Measurements from ENCODE around the gene TPM3. TPM values are rescaled to one million over a fixed set of nuclear protein-coding genes. Genes with fewer than 3 reads are reported as not detected.
A peak's percentile ranks its signal among the peaks of the same experiment; 100 is the strongest.
"Not testable (repeated sequence)": the region's sequence is repeated elsewhere in the genome, so short reads cannot be mapped to it uniquely, and the experiment has no call there.

Gene TPM3
- polyA plus RNA-seq, 3 donors, result 68.2 to 233 (median 184) TPM

DNA sequence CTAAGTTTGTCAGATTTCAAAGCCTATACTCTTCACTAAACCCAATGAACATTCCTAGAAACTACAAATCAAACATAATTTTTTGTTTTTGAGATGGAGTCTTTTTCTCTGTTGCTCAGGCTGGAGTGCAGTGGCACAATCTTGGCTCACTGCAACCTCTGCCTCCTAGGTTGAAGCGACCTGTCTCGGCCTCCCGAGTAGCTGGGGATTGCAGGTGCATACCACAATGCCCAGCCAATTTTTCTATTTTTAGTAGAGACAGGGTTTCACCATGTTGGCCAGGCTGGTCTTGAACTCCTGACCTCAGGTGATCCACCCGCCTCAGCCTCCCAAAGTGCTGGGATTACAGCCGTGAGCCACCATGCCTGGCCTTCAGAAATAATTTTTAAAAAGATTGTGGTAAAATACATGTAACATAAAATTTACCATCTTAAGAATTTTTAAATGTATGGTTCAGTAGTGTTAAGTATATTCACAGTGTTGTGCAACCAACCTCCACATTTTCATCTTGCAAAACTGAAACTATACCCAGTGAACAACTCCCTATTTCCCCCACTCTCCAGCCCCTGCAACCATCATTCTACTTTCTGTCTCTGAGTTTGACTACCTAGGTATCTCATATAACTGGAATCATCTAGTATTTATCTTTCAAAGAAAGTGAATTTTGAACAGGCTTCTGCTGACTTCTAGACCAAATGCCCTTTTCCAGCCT, 16.9 kb upstream of the TPM3 start:
- 78 to 89% (median 83%) methylated on average over 5 of the region's 5 CpGs for WGBS, 3 donors

DNA sequence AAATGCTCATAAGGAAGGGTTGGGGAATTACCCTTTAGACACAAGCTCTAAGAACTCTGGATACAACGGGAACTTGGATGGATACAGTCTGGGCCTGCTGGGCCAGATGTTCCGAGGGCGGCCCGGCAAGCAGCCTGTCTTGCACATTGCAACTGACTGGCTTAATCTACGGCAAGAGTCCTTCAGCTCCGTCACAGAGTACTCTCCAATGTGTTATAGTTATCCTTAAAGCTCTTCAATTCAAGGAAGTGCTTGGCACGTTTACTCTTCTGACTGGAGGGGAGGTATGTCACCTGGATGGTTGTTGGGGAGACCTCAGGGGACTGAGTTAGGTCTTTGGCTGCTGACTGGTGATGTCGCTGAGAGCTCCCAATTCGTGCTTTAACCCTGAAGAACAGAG, 15.4 kb upstream of the TPM3 start:
- no peak overlapping the region for H3K27ac ChIP-seq (ENCODE audit: low read depth, low read length)
- 89 to 90% (median 89%) methylated on average over 9 of the region's 9 CpGs for WGBS, 3 donors

More for the DNA sequence above, 16.9 kb upstream of the TPM3 start:
- no peak overlapping the region for H3K27ac ChIP-seq (ENCODE audit: low read depth, low read length)

DNA sequence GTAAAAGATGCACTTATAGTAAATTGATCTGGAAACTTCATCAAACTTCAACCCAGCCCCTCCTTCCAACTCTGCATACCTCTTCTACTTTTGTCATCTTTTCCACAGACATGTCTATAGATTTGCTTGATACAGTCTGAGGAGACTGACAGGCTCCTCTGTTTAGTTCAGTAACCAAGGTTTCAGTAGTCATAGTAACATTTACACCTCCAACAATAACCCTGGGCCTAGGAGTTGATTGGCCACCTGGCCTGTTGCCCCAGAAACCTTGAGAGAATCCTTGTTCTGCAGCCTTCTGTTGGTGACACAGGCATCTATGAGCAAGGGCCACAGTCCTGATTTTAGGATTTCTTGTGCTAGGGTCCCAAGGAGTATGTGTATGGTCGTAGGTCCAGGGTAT, 14.3 kb upstream of the TPM3 start, which contains the start of gene CFAP141:
TSS of gene CFAP141 (minus strand) at position 138 of the 400 bp plus-strand sequence. CDS start at position 112, 26 bp downstream.
- 67 to 91% (median 75%) methylated on average over 1 of the region's 1 CpG for WGBS, 3 donors
- no peak within 1 kb of the TSS for H3K27ac ChIP-seq (ENCODE audit: low read depth, low read length)

DNA sequence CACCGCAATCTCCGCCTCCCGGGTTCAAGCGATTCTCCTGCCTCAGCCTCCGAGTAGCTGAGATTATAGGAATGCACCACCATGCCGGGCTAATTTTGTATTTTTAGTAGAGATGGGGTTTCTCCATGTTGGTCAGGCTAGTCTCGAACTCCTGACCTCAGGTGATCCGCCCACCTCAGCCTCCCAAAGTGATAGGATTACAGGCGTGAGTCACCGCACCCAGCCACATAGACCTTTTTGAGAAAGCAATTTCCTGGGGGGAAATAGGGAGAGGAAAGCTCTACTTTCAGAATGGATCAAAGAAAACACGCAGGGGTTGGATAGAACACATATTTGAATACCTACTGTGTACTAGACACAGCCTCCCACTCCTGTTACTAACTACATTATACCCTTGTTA, 13.9 kb upstream of the TPM3 start:
- WGBS, 3 donors, result 94 to 96% (median 94%) methylated on average over 11 of the region's 11 CpGs
- H3K27ac ChIP-seq (ENCODE audit: low read depth, low read length), result not testable (repeated sequence)

DNA sequence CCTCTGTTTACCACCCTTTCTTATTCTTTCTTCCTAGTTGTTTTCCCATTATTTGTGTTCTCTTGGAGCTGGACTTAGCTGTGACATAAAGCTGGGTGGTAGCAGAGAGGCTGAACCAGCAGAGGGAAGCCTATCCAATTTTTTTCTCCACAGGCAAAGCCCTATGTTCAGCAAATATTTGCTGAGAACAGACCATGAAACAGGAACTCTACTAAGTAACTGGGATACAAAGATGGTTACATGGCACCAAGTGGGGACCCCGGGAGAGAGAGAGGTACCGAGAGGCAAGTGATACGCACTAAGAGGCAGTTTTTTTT, 7.6 kb upstream of the TPM3 start:
- WGBS, 3 donors, result 86 to 93% (median 92%) methylated on average over 3 of the region's 3 CpGs
- H3K27ac ChIP-seq (ENCODE audit: low read depth, low read length), result no peak overlapping the region

DNA sequence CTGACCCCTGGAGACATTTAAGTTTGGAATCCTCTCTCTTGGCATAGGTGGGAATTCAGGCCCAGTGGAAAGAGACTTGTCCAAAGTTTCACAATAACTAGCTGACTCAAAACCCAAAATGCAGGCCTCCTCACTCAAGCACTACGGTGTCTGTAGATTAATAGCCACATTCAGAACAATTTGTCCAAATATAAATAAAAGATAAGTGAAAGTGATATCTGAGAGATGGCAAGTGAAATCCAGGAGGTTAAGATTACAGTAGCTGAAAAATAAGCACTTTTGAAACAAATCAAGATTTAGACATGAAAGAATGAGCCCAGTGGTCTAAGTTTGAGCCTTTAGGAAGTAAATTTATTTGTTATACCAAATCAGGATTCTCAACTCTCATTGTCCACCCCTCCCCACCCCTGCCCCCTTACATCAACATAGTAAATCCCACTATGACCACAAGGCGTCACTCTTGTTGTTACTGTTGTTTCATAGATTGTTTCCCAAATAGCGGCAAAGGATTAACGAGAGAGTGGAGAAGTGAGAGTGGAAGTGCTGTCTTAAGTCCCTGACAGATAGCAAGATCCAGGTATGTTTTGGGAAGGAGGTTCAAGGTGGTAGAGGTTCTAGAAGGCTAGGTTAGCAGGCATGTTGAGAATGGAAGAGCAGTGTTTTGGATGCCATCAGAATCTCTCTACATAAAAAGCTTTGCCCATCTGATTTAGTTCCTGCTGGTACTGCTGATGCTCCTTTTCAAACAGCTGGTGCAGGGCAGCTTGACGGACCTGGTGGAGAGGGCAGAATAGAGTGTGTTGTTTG, 7.1 kb upstream of the TPM3 start:
- WGBS, 3 donors, result 1 to 7% (median 7%) methylated on average over 5 of the region's 5 CpGs
- H3K27ac ChIP-seq (ENCODE audit: low read depth, low read length), result no peak overlapping the region

DNA sequence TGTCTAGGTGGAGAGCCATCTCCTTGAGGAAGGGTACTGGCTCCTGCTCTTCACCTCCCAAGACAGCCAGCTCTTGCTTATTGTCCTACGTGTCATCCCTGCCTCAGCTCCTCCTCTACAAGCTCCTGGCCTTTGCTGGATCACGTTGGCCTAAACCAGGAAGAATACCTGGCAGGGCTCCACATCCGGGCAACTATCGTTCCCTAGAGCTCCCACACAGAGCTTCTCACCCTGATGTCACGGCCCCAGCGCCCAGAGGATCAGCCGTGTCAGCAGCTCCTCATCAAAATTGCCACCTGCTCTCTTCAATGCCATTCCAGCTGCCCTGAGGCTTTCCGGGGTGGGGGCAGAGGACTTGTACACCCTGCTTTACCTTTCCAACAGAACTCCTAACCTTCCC, 1.9 kb upstream of the TPM3 start:
- WGBS, 3 donors, result 36 to 68% (median 51%) methylated on average over 8 of the region's 8 CpGs
- no peak overlapping the region for H3K27ac ChIP-seq (ENCODE audit: low read depth, low read length)

DNA sequence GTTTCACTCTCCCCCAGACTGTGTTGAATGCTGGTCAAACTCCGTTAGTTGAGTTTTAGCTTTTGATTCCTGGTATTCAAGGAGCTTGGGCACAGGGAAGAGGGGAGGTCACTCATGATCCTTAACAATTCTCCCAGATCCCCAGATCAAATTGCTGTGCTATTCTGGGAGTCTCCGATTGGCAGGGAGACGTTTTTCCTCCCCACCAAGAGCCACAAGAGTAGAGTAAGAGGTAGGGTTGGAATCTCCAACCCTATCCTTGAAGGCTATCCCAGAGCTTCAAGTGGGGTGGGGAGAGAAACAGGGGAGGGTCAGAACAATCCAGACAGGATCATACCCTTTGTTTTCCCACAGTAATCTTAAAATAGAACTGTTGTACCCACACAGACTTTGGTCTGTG, 576 bp upstream of the TPM3 start:
- 40 to 47% (median 45%) methylated on average over 3 of the region's 3 CpGs for WGBS, 3 donors
- H3K27ac ChIP-seq (ENCODE audit: low read depth, low read length), result no peak overlapping the region

DNA sequence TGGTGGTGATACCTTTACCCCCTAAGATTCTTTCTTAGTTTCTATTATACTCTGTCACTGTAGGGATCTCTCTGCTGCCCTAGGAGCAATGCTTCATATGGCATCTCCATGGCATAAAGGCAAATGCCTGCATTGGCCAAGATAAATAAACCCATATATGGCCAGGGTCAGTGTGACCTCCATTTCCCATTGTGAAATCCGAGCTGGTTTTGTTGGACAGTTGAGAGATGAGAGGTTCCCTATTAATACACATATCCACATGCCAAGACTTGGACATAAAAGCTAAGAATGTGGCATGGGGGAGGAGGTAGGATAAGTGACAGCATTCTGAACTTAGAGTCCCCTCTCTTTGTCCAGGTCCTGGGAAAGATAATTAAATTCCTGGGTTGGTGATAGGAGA, 1.4 kb downstream of the TPM3 start:
- WGBS, 3 donors, result 7 to 32% (median 15%) methylated on average over 1 of the region's 1 CpG
- H3K27ac ChIP-seq (ENCODE audit: low read depth, low read length), result no peak overlapping the region

DNA sequence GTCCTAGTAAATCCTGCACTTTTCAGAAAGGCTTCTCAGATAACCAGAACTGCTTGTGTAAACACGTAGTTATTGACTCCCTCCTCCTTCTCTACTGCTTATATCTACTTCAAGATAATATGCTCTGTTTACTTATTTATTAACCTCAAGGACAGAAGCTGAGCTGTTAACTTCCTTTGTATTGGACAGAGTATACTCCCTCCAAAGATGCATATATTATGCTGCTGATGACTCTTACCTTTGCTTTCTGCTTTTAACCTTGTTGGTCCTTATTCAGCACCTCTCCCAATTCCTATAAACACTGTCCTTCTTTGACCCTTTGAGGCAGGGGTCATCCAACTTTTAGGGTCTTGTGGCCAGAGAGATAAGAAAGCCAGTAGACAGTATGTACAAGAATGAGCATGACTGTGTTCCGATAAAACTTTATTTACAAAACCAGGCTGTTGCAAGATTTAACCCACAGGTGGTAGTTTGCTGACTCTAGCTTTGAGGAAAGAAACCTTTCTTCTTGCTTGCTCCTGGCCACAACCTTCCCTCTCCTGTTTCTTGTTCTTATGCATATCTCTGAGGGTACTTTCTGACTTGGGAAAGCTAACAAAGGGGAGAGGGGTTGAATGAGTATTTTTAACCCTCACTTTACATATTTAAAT, 4.9 kb downstream of the TPM3 start:
- WGBS, 3 donors, result 12 to 50% (median 42%) methylated on average over 2 of the region's 2 CpGs
- no peak overlapping the region for H3K27ac ChIP-seq (ENCODE audit: low read depth, low read length)

DNA sequence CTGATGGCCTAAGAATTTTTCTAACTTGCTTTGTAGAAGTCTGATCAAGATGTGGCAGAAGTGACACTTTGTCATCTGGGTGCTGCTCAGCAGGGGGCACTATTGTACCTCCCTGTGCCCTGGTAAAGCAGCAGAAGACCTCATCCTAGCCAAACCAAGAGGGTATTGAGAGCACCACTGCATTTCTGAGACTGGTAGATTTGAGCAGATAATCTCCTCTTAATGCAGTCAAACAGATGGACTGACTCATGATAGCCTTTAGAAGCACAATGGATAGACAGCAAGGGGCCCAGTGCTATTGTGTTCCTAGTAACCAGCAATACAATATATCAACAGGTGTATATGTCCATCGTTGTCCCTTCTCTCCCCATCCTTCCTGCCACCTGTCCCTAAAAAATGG, 5.7 kb downstream of the TPM3 start:
- H3K27ac ChIP-seq (ENCODE audit: low read depth, low read length), result no peak overlapping the region
- 22 to 72% (median 58%) methylated on average over 1 of the region's 1 CpG for WGBS, 3 donors

DNA sequence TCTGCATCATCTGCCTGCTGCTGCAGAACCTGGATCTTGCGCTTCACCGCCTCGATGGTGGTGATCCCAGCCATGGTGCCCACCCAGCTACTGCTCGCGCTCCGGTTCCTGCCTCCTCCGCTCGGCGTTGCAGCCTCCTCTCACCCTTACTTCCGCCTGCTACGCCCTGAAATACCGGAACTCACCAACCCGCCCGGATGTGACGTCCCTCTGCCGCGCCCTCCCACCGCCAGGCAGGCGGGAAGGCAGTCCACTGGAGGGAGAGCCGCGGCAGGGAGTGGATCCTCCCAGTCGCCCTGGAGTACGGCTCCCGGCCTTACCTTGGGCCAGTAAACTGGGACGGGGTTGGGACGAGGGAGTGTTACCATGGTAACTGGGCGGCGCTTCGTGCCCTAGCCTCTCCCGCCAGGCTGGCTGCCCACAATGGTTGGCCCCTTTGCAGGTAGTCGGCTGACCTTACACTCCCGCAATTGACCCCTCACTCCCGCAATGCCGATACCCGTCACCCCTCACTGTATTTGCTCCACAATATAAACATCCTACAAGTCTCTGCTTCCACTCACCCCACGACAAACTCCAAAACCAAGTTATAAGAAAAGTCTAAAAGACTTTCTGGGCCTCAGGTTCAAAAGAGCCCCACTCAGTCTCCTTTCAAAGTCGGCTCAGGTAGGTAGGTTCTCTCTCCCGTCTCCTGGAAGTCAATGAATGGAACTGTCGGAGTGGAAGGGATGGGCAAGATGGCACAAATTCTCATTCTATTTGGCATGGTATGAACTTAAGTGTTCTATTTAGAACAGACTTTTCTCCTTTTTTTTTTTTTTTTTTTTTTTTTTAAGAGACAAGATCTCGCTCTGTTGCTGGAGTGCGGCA, 8.6 kb downstream of the TPM3 start:
- WGBS, 3 donors, result 5 to 6% (median 5%) methylated on average over 36 to 41 of the region's 41 CpGs
- H3K27ac ChIP-seq (ENCODE audit: low read depth, low read length), result peak overlapping the region; percentile 70

DNA sequence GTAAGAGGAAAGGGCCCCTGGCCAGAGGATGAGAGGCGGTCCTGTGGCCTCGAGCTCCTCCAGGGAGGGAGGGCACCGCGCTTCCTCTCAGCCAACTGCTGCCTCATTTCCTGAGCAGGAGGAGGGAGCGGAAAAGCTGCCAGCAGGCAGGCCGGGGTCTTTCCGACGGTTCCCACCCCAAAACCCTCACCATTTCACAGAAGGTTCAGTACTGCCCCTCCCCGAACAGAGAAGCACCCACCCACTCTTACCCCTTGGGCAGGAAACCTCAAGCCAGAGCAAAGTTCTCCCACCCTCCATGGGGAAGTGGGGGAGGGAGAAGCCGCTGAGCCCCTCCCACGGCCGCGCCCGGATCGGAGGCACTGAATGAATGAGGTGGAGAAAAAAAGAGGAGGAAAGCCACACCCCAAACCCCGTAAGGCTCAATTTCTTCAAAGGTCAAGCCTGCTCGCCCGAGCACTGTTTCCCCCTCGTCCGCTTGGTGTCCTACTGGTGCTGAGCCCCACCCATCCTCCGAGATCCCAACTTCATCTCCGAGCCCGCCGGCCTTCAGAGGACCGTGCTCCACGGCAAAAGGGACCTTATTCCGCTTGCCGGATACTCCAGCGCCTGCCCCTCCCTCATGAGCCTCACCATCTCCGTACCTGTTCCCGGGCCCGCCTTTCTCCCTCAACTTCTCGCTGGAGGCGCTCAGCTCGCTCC, 9.4 kb downstream of the TPM3 start:
- WGBS, 3 donors, result 0% methylated on average over 32 to 35 of the region's 35 CpGs
- H3K27ac ChIP-seq (ENCODE audit: low read depth, low read length), result peak overlapping the region; percentile 70

DNA sequence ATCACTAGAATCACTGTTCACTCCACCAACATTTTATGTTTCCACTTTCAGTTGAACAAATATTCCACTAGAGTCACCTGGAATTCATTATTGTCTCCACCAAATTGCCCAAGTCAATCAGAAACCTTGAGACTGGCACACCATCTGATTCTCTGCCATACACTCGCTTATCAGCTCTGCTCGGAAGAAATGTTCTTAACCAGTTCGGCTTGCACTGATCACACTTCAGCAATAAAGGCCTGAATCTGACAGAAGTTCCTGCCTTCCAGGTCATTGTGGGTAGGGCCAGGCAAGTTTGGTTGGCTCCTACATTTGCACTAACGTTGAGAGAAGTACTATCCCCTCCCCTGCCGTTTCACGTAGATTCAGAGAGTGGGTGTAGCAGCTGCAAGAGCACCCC, 10.0 kb downstream of the TPM3 start:
- WGBS, 3 donors, result 0 to 2% (median 0%) methylated on average over 6 of the region's 6 CpGs
- peak overlapping the region; percentile 70 for H3K27ac ChIP-seq (ENCODE audit: low read depth, low read length)

DNA sequence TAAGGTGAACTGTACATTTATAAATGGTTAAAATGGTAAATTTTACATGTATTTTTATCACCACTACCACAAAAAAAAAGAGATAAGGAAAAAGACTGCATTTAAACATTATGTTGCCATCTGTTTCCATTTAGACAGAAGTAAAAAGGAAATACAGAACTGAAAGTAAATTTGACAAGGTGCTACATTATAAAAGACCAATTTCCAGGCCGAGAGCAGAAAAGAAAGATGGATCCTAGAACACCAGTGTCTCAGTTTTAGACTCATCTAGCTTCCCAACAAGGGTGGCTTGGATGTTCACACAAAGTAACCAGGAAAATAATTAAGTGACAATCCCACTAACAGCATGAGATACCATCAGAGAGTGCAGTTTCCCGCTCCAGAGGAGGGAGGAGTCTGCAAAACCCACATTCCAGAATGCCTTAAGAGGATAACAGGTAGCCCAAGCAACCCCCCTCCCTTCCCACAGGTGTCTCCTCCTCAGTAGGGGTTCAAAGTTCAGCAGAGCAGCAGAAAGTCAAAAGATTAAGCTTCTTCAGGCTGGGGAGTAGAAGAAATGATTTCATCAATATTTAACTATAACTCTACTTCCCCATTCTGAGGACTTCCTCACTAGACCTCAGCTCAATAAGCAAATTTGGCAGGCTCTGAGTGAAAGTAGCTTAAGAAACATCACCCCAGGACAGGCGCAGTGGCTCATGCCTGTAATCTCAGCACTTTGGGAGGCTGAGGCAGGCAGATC, 11.8 kb downstream of the TPM3 start:
- no peak overlapping the region for H3K27ac ChIP-seq (ENCODE audit: low read depth, low read length)
- WGBS, 3 donors, result 58 to 66% (median 59%) methylated on average over 3 of the region's 3 CpGs

DNA sequence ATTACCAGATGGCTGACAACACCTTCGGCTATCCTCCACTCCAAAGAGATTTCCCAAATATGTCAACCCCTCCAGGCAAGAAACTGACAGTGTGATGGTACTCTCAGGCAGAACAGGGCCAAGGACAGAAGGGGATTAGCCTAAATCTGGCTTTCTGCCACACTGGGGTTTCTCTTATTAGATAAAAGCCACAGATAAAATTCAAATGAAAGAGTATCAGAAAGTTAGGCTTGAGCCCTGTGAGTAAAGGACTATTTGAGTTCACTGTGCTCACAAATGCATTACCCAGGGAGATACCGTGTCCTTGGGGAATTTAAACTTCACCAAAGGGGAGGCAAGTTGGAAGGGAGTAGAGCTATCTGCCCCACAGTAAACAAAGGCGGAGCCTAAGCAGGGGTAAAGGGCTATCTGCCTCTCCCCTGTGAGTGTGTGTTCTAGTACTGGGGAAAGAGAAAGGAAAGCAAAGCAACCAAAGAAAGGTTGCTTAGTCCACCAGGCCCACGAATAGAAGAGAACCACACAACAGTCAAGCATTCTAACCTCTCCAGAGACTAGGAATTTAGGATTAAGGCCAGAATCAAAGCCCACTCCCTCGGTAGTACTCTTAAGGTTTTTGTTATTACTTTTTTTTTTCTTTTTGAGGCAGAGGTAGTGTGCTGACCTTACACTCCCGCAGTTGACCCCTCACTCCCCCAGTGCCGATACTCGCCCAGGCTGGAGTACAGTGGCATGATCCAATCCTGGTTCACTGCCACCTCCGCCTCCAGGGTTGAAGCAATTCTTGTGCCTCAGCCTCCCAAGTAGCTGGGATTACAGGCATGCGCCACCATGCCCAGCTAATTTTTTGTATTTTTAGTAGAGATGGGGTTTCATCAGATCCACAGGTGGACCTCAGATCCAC, 12.7 kb downstream of the TPM3 start:
- H3K27ac ChIP-seq (ENCODE audit: low read depth, low read length), result no peak overlapping the region
- 55 to 68% (median 64%) methylated on average over 10 of the region's 10 CpGs for WGBS, 3 donors
